ENCODE data around the gene SLCO2B1.
A peak's percentile ranks its signal among the peaks of the same experiment; 100 is the strongest.

SLCO2B1 gene

DNA sequence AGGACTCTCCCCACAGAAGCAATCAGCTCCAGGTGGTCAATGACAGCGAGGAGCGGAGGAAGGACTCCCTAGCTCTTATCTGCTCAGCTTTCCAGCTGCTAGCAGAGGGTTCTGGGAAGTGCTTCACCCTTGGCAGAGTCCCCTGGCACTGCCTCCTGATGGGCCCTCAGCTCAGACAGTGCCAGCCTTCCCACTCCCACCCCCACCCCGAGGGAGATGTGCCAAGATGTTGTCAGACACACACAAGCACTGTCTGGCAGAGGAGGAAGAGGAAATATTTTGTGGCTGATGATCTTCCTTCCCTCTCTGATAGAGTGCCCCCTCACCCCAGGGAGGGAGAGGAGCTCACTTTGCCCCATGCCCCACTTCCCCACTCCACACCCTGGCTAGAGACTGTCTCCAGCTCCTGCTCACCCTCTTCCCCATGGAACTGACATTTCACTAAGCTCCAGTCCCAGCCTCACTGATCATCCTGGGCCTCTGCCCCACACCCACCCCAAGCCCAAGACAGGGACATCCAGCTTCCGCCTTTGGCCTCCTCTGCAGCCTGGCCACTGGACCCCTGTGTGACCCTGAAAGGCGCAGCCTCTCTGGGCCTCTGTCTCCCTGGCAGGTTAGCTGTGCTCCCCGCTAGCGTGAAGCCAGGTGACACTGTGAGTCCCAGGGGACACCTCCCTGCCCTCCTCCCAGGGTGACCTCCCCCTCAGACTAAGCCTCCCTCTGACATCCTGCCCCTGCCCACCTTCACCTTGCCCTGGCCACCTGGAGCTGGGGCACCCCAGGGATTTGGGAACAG is 44.5 kb downstream of the SLCO2B1 start:
- DNase-seq = no peak

DNA sequence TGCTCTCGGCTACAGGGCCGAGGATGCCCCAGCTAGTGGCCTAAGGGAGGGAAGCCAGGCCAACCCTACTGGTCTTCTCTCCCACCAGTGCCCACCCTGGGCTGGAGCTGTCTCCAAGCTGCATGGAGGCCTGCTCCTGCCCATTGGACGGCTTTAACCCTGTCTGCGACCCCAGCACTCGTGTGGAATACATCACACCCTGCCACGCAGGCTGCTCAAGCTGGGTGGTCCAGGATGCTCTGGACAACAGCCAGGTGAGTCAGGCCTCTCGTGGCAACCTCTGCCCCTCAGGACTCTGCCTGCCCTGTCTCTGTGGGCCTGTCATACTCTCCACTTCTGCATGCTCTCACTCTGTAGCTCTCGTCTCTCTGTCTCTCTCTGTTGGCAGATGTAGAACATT is 45.5 kb downstream of the SLCO2B1 start:
- no peak for DNase-seq

DNA sequence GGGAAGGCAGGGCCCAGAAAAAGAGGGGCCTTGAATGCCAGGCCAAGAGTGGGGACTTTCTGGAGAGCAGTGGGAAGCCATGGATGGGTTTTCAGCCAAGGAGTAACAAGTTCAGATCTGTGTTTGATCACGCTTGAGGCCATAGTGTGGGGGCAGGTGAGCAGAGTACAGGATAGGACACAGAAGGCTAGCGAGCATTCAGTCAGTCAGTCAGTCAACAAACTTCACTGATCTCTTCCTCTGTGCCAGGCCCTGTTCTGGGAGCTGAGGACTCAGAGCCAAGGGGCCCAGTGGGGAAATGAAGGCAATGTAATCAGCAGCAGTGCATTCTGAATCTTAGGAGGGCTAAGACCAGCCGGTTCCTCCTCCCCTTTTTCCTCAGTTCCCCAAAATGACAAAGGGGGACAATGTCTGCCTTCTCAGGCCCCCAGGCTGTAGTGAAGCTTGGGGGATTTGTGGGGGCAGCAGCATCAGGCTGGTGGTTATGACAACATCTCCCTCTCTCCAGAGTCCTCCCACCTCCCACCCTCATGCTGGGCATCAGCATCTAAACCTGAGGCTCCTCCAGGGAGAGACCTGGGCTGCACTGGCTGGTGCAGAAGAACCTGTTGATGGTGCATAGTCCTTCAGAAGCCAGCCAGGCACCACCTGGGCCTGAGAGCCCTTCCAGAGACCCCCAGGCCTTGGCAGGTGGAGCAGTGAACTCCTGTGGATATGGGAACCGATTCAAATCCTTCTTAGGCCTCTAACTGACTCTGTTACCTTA is 46.8 kb downstream of the SLCO2B1 start:
- no peak for DNase-seq

DNA sequence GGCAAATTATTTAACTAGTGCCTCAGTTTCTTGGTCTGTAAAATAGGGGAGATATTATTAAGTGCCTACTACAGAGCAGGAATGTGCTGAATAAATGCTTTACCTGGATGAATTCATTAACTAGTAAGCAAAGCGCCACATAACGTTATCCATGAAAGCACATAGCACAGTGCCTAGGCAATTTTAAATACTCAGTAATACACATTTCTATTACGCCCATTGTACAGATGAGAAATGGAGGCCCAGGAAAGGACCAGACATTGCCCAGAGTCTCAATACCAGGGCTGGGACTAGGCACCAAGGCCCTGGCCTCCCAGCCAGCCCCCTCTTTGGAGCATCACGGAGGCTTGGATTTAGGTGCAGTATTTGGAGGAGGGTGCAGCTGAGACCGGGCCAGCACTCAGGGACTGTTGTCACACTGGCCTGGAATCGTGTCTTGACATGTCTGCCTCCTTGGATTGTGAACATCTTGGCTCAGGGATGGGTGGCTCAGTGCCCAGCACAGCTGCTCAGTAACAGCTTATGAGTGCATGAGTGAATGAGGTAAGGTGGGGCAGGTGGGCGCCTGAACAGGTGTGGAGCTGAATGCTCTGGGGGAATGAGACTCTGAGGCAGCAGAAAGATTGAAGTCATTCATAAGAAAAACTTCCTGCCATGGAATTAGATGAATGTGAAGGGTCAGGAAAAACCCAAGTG is 47.5 kb downstream of the SLCO2B1 start:
- DNase-seq = no peak

DNA sequence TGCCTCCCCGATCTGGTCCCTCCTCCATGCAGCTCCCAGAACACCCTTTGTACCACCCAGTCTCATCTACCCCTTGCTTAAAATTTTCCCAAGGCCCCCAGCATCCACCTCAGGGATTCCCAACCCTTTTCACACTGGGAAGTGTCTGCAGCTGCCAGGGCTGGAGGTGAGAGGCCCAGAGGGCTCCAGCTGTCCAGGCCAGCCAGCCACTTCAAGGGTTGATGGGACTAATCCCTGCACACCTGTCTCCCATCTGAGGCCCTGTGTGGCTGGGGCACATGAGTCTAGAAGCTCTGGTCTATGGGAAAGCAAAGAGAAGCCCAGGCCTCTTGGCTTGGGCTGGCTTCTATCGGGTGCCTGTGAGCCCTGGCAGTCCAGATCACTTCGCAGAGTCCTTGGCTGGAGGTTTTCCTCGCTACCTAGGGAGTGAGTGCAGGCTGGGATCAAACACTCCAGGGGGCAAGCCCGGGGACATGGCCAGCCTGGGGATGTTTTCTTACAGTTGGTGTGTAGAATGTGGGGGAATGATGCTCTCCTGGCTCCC is 48.6 kb downstream of the SLCO2B1 start:
- no peak for DNase-seq

DNA sequence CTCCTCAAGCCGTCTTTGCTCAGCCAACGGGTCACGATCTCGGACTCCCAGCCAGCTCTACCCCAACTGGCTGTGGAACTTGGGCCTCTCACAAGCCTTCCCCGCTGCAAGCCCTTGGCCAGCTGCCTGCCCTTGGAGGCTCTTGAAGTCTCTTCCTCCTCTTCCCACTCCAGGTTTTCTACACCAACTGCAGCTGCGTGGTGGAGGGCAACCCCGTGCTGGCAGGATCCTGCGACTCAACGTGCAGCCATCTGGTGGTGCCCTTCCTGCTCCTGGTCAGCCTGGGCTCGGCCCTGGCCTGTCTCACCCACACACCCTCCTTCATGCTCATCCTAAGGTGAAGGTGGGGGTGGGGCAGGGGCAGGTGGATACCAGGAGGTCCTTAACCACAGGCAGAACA is 49.1 kb downstream of the SLCO2B1 start:
- DNase-seq = no peak

DNA sequence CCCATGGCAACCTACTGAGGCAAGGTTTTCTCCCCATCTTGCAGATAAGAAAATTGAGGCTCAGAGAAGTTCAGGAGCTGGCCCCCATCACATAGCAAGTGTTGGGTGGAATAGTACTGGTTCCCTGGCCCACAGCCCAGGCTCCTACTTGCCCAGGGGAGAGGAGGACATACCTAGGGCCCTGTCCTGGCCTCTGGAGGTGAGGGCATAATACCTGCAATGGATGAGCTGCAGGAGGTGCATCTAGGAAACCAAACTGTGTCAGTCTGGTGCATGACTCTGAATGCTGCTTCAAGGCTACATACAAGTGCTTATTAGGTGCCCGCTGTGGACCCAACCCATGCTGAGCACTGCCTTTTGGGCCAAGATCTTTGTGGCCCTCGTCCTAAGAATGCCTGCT is 49.6 kb downstream of the SLCO2B1 start:
- DNase-seq = no peak

DNA sequence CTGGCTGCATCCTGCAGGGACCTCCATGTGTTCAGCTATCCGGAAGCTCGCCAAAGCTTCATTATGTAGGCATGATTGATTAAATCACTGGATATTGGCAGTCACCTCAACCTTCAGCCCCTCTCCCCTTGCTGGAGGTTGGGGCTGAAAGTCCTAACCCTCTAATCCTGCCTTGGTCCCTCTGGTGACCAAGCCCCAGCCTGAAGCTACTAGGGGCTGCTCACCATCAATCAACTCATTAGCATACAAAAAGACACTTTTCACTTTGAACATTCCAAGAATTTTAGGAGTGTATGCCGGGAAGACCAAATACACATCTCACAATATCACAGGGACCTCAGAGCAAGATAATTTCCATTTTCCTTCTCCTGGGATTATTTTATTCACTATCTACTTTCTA is 50.9 kb downstream of the SLCO2B1 start:
- DNase-seq = no peak

DNA sequence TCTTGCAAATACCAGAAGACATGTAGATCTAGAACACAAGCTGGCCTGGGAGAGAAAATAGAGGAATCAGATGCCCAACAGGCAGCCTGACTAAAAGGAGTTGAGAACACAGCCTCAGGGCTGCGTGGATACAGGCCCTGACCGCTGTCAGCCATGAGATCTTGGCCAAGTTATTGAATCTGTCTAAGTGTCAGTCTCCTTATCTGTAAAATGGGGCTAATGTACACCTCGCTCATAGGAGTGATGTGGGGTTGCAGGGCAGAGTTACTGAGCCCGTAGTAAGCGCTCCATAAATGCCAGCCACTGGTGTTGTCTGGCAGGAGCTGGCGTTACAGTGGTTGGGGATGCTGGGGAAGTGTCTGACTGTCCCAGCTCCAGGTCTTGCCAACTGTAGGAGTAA is 51.3 kb downstream of the SLCO2B1 start:
- DNase-seq = no peak

DNA sequence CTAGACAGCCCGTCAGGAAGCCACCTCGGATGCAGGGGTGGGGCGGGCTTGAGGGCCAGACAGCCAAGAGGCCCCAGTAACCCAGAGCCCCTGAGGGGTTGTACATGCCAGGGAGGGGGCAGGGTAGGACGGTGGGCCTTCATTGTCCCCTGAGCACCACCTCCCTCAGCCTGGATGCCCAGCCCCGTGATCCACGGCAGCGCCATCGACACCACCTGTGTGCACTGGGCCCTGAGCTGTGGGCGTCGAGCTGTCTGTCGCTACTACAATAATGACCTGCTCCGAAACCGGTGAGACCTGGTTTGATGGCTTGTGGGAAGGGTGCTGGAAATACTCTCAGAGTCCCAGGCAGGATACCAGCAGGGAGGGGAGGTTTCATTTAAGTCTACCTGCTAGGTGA is 52.2 kb downstream of the SLCO2B1 start:
- no peak for DNase-seq

DNA sequence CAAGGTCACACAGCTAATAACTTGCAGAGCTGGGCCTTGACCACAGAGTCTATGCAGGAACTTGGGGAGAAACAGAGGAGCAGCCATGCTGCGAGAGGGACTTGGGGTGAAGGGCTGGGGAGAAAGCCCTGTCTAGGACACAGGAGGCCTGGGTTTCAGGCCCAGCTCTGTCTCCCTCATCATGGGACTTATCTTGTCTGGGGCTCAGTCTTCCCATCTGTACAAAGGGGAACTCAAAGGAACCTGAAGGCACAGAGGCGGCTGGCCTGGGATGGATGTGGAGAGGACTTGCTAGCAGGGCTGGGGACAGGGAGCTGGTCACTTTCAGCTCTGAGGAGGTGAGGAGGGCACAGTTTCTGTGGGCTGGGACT is 52.7 kb downstream of the SLCO2B1 start:
- DNase-seq = no peak

DNA sequence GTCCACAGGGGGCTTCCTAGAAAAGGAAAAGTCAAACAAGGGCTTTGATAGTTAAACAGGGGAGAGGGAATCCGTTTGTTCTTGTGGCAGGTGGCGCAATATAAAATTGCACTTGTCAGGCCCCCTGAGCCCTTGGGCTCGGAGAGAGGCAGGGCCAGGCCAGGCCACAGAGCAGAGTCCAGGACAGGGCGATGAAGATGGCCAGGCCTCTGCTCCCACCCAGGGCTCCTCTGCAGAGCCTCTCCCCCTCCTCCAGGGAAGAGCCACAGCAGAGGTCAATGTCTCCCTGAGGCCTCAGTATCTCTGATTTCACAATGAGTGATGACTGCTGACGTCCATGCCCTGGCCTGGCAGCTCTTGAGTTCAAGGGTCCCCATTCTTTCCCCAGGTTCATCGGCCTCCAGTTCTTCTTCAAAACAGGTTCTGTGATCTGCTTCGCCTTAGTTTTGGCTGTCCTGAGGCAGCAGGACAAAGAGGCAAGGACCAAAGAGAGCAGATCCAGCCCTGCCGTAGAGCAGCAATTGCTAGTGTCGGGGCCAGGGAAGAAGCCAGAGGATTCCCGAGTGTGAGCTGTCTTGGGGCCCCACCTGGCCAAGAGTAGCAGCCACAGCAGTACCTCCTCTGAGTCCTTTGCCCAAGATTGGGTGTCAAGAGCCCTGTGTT is 53.2 kb downstream of the SLCO2B1 start:
- DNase-seq = no peak

DNA sequence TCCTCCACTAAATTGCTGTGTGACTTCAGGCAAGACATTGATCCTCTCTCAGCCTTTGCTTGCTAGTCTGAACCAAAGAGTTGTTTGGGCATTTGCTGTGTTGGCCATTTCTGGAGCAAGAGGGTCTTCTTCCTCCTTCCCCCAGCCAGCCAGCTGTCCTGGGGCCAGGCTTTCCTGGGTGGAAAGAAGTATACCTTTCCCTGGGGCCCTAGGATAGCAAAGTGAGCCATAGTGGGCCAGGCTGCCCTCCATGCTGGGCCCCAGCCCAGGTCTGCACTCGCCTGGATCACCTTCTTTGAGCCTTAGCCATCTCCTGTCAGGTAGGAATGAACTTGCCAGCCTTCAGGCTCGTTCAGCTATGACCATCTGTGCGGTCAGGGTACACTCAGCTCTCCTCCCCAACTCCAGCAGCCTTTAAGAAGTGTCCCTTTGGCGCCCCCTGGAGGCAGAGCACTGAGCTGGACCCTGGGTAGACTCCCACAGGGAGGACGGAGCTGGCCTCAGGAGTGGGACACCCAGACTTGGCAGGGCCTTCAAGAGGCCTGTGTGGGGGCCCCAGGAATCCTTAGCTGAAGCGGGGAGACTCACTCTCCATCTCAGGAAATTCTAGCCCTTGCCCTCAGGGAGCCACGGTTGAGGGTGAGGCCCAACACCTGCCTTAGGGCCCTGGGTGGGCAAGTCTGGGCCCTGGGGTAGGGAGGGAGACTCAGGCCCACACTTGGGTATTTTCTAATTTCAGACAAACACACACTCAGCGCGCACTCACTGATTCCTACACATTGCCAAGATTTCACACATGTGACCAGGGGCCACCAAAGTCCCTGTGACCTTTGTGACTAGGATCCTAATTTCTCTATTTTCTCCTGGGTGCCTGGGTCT is 54.0 kb downstream of the SLCO2B1 start:
- peak; percentile 92 for DNase-seq

DNA sequence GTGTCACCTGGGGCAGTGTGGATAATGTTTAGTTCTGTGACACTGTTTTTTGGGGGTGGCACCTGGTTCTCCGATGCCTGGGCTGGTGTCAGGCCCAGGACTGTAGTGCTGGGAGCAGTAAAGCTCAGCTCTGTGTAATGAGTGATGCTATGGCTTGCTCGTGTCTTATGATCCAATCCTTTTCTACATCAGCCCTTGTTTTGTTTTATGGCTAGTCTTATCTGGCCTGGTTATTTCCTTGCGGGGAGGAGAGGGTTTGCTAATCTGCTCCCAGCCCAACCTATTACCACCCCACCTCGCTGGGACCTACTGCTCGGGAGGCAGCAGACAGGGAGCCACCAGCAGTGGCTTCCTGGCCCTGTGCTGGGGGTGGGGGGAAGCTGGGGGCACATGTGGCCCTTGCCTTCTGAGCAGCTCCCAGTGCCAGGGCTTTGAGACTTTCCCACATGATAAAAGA is 54.7 kb downstream of the SLCO2B1 start:
- no peak for DNase-seq

DNA sequence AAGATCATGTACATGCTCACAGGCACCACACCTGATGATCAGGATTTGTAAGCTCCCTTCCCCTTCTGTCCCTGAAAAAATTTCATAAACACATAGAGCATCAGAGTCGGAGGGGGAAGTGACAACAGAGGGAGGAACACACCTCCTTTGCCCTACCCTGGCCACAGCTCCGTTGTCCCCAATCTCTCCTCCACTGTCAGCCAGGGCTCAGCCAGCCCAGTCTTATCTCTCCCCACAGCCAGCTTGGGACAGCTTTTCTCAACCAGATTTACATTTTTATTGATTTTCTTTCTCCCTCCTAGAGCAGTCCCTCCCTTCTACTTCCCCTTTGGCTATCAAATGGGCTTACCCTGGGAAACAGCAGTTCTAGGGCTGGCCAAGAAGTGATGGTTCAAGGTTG is 57.5 kb downstream of the SLCO2B1 start:
- no peak for DNase-seq

DNA sequence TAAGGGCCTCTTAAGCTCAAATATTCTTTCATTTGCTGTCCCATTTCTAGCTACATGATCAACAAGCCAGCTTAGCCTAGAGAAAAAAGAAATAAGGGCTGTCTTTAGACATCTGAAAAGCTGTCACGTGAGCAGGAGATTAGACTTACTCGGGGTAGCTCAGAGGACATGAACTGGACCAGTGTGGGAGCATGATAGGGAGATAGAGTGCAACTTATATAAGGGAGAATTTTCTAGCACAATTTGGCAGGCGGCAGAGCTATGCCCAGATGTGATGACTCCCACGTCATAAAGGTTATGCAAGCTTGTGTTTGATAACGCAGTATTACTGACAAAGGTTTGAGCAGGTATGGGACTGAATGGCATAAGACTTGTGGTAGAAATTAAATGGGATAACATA is 61.5 kb downstream of the SLCO2B1 start:
- DNase-seq = no peak

DNA sequence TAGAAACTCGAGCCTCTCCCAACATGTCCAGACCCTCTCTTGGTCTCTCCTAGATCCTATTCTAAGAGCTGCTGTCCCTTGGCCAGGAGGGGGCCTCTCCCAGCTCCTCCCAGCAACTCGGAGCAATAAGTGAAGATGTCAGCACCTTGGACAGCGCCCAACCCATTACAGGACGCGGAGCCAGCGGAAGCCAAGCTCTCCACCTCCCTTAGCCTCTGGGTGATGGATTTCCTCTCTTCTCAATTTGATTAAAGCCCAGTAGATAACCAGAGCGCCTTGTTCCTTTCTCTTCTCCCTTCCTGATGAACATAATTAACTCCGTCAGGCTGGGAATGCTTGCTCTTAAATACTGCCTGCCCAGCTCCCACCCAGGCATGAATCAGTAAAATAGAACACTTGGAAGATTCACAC is 63.5 kb downstream of the SLCO2B1 start:
- DNase-seq = peak; percentile 82 to 87

DNA sequence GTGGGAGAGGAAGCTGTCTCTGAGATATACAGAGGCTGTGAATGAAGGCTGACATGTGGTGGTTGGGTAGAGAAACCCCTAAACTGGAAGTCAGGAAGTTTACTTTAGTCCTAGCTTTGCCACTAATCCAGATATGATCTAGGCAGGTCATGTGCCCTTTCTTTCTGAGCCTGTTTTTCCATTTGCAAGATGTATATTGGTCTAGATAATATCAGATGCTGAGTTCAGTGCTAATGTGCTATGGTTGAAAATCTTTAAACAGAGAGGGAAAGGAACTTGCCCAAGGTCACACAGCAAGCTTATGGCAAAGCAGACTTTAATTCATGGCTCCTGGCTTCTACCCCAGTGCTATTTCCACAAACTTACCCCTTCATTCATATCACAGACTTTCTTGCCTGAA is 63.9 kb downstream of the SLCO2B1 start:
- no peak for DNase-seq

DNA sequence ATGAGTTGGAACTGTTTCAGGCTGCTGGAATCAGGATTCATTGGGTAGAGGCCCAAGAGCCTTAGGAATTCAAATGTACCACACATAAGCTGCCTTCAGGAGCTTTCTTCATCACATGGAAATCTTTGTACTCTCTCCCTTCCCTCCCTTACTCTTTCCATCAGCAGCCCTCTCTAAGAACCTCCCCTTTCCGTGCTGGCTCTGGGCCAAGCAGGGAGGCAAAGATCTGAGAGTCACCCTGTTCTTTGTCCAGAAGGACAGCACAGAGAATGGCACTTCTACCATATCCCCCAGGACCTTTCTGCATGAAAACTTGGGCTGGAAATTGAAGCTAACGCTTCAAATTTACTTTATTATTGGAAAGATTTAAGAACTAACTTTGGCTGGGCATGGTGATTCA is 69.0 kb downstream of the SLCO2B1 start:
- DNase-seq = no peak

DNA sequence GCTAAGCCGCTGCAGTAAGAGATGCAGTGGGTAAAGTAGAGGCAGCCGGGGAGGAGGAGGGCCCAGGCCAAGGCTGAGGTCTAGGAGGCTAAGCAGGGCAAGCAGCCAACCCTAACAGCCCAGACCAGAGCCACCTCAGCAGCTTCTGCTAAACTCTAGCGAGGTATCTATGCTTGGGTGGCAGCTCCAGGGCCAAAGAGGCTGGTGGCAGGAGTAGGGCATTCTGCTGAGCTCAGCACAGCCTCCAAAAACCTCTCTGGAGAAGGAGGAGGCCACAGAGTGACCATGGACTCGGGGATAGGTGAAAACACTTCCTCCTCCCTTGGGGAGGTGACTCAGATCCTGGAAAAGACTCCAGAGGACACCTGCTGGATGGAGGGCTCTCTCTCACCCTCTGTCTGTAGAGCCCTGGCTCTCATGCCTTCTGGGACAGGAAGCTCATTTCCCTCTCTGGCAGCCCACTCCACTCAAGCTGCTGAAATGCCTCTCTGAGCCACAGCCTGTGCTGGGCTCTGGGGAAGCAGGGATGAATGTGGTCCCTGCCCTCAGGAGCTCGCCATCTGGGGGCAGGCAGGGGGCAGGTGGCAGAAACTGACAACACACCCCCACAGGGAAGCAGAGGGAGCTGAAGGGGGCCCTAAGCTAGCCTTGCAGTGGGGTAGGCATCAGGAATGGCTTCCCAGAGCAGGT is 73.2 kb downstream of the SLCO2B1 start:
- no peak for DNase-seq

DNA sequence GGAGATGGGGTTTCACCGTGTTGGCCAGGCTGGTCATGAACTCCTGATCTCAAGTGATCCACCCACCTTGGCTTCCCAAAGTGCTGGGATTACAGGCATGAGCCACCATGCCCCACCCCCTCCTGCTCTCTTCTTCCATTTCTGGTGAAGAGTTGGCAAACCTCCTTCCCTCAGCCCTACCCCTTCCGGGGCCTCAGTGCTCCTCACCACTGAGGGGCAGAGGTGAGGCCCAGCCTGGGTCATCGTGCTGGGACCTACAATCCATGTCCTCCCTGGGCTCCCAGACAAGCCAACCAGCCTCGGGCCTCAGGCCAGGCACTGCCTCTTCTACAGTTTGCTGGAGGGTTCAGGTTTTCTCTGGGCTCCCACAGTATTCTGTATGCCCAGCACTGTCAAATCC is 74.9 kb downstream of the SLCO2B1 start:
- no peak for DNase-seq

Data from activated CD4-positive, alpha-beta T cell treated with anti-CD3 and anti-CD28 coated beads, Interleukin-2, amount 50 U/mL, for 48 hours (primary cell).